Sigmoid colon (tissue), 4 donors: ENCODE results near the gene ZSCAN29.

Experiments
- CTCF ChIP-seq, 4 experiments: fragments of 450-650 bp in 3 of 4; fragments of 200-600 bp in 1 of 4; IDR thresholded peaks; one replicate each; pipeline ENCODE4 v1.5.1; 2016 to 2019; ENCODE audit warnings: antibody characterized with exemption in 4 of 4, mild to moderate bottlenecking in 3 of 4, moderate library complexity in 2 of 4
- EP300 ChIP-seq, 4 donors: sonication (generic); formaldehyde crosslinking; IDR thresholded peaks; one replicate each; pipeline ENCODE4 v1.6.1; 2017; ENCODE audit warnings: antibody characterized with exemption in 4 of 4
- POLR2A ChIP-seq, 2 donors: fragments of 450-650 bp; IDR thresholded peaks; one replicate each; pipeline ENCODE4 v1.6.1; 2016; ENCODE audit warnings: antibody characterized with exemption in 2 of 2, mild to moderate bottlenecking in 2 of 2, moderate library complexity in 2 of 2
- POLR2AphosphoS5 ChIP-seq, 4 donors: sonication (generic); formaldehyde crosslinking; IDR thresholded peaks; one replicate each; pipeline ENCODE4 v1.6.1; 2017; ENCODE audit warnings: antibody characterized with exemption in 4 of 4

GRCh38 chr15:43376017-43376705 is 5.3 kb upstream of the ZSCAN29 start:
- TF ChIP-seq POLR2A (IDR thresholded peaks at IDR 0.05) (no peak), CTCF (IDR thresholded peaks at IDR 0.05) (peak in 3 of 4 experiments; percentile 31 to 60 (median 37)), POLR2AphosphoS5 (IDR thresholded peaks at IDR 0.05) (no peak), EP300 (IDR thresholded peaks at IDR 0.05) (no peak)
